Stimulated activated CD8-positive, alpha-beta memory T cell treated with anti-CD3 and anti-CD28 coated beads, Interleukin-7, amount 100 ng/mL, for 24 hours (primary cell): ENCODE results near the gene GNE.
"Not testable (repeated sequence)": the region's sequence is repeated elsewhere in the genome, so short reads cannot be mapped to it uniquely, and the experiment has no call there.

ENCODE experiments used
- DNase-seq: peaks from one replicate; pipeline ENCODE4 v3.0.0-alpha.2; 2020; ENCODE audit warnings: low read depth

The GNE gene

GRCh38 chr9:36273354-36273753 is 15.1 kb upstream of the GNE start:
- DNase-seq, result not testable (repeated sequence)

- no peak for DNase-seq
These were observed 9.8 kb upstream of the GNE start for GRCh38 chr9:36268007-36268427.

- DNase-seq, result no peak
These were observed 6.6 kb upstream of the GNE start for GRCh38 chr9:36264896-36265295.

- no peak for DNase-seq
These were observed 5.4 kb upstream of the GNE start for GRCh38 chr9:36263683-36264082.

- DNase-seq, result no peak
These were observed 817 bp upstream of the GNE start for GRCh38 chr9:36258996-36259533.

GRCh38 chr9:36251428-36251827 is 6.8 kb downstream of the GNE start:
- no peak for DNase-seq

GRCh38 chr9:36250079-36250478 is 8.2 kb downstream of the GNE start:
- no peak for DNase-seq

- DNase-seq, result no peak
These were observed 9.1 kb downstream of the GNE start for GRCh38 chr9:36249189-36249588.

GRCh38 chr9:36248061-36248460 is 10.2 kb downstream of the GNE start:
- not testable (repeated sequence) for DNase-seq

- no peak for DNase-seq
These were observed 10.9 kb downstream of the GNE start for GRCh38 chr9:36247356-36247755.

- no peak for DNase-seq
These were observed 12.3 kb downstream of the GNE start for GRCh38 chr9:36245906-36246305.

GRCh38 chr9:36239675-36240074 is 18.6 kb downstream of the GNE start:
- not testable (repeated sequence) for DNase-seq

GRCh38 chr9:36239205-36239604 is 19.0 kb downstream of the GNE start:
- DNase-seq, result not testable (repeated sequence)

GRCh38 chr9:36237230-36237629 is 21.0 kb downstream of the GNE start:
- DNase-seq, result no peak

- no peak for DNase-seq
These were observed 35.8 kb downstream of the GNE start for GRCh38 chr9:36222449-36222848.

GRCh38 chr9:36221667-36222066 is 36.6 kb downstream of the GNE start:
- DNase-seq, result no peak

- no peak for DNase-seq
These were observed 39.8 kb downstream of the GNE start for GRCh38 chr9:36218411-36218901.

GRCh38 chr9:36218011-36218410 is 40.2 kb downstream of the GNE start:
- no peak for DNase-seq

- DNase-seq, result no peak
These were observed 40.8 kb downstream of the GNE start for GRCh38 chr9:36217256-36217968.

GRCh38 chr9:36214571-36214970 is 43.7 kb downstream of the GNE start:
- no peak for DNase-seq

- no peak for DNase-seq
These were observed 44.3 kb downstream of the GNE start for GRCh38 chr9:36213989-36214388.

GRCh38 chr9:36213387-36213786 is 44.9 kb downstream of the GNE start:
- DNase-seq, result no peak

- no peak for DNase-seq
These were observed 46.7 kb downstream of the GNE start for GRCh38 chr9:36211510-36211909.

GRCh38 chr9:36210722-36211121 is 47.5 kb downstream of the GNE start:
- no peak for DNase-seq
